ENCODE results near the gene KCNC1. TPM values are rescaled to one million over a fixed set of nuclear protein-coding genes. Genes with fewer than 3 reads are reported as not detected.

Gene KCNC1
- total RNA-seq, 4 donors from 2014 or later: under 0.01 to 0.73 TPM; not detected in 2

DNA sequence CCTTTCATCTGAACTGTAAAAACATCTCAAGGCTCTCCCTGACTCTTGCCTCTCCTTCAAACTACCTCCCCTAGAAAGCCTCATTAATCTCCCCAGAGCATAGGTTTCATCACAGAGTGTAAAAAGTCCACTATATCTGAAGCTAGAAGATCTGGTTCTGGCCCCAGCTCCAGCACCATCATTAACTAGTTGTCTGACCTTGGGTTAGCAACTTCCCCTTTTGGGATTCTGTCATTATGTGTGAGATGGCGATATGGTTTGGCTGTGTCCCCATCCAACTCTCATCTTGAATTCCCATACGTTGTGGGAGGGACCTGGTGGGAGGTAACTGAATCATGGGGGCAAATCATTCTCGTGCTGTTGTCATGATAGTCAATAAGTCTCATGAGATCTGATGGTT lies 97.3 kb downstream of the KCNC1 start:
- DNase-seq: no peak
- Histone ChIP-seq H3K9me3 (no peaks in the 10 kb centered on the region), H3K36me3 (no peaks in the 10 kb centered on the region), H3K27ac (no peak overlapping the region), H3K27me3 (no peaks in the 10 kb centered on the region), H3K4me3 (replicated peaks in 1 of 3) (no peak overlapping the region), H3K4me1 (no peaks in the 10 kb centered on the region)
- TF ChIP-seq, protein P1, sequence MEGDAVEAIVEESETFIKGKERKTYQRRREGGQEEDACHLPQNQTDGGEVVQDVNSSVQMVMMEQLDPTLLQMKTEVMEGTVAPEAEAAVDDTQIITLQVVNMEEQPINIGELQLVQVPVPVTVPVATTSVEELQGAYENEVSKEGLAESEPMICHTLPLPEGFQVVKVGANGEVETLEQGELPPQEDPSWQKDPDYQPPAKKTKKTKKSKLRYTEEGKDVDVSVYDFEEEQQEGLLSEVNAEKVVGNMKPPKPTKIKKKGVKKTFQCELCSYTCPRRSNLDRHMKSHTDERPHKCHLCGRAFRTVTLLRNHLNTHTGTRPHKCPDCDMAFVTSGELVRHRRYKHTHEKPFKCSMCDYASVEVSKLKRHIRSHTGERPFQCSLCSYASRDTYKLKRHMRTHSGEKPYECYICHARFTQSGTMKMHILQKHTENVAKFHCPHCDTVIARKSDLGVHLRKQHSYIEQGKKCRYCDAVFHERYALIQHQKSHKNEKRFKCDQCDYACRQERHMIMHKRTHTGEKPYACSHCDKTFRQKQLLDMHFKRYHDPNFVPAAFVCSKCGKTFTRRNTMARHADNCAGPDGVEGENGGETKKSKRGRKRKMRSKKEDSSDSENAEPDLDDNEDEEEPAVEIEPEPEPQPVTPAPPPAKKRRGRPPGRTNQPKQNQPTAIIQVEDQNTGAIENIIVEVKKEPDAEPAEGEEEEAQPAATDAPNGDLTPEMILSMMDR (IDR thresholded peaks at IDR 0.05): no peak
- TF ChIP-seq POLR2A (IDR thresholded peaks at IDR 0.05): no peak
- WGBS, 2 donors: 93 to 98% methylated on average over 3 of the region's 3 CpGs
- intact Hi-C loops (cut with DNase I): no loop called here

Other genes starting within 250 kb of the KCNC1 start
- 1 to 10 TPM in 3 of 4 donors, not detected in 1; 1.0 to 5.9 (median 3.9) TPM for gene USH1C, start 190.4 kb upstream of the KCNC1 start, total RNA-seq
- not detected for gene OTOG, start 187.5 kb upstream of the KCNC1 start, total RNA-seq
- gene MYOD1, start 15.2 kb upstream of the KCNC1 start, total RNA-seq: not detected

Measured in thyroid gland (tissue), 4 donors.